GM23338 (cell line): ENCODE measurements around the gene MCTP1. TPM values are rescaled to one million over a fixed set of nuclear protein-coding genes. Genes with fewer than 3 reads are reported as not detected.

Experiments used
- ATAC-seq: fragments of 200-7000 bp; cut with Tn5 transposase; 3 replicates; pipeline ENCODE4 v1.9.1; 2020
- DNase-seq: peaks from one replicate; pipeline ENCODE4 v3.0.0-alpha.2; 2015; ENCODE audit warnings: low spot score
- H2AFZ ChIP-seq: fragments of 200-600 bp; sonication (generic); 2 replicates; pipeline ENCODE4 v1.8.0; 2016; ENCODE audit warnings: antibody characterized with exemption, mild to moderate bottlenecking, moderate library complexity
- H3F3A ChIP-seq: fragments of 200-600 bp; sonication (generic); replicated peaks from 2 replicates; pipeline ENCODE4 v1.8.0; 2017; ENCODE audit warnings: antibody characterized with exemption, mixed run types, low read depth
- H3K27ac ChIP-seq: fragments of 200-600 bp; sonication (generic); 2 replicates; pipeline ENCODE4 v1.6.1; 2016; ENCODE audit warnings: low read depth
- H3K27me3 ChIP-seq: fragments of 200-600 bp; sonication (generic); 2 replicates; pipeline ENCODE4 v1.8.0; 2016; ENCODE audit warnings: mild to moderate bottlenecking, mixed run types, moderate library complexity; ENCODE audit not compliant: insufficient read depth
- H3K36me3 ChIP-seq: fragments of 200-600 bp; sonication (generic); 2 replicates; pipeline ENCODE4 v1.8.0; 2016; ENCODE audit warnings: mild to moderate bottlenecking; ENCODE audit not compliant: insufficient read depth
- H3K4me1 ChIP-seq: fragments of 200-600 bp; sonication (generic); 2 replicates; pipeline ENCODE4 v1.8.0; 2016; ENCODE audit warnings: mild to moderate bottlenecking, moderate library complexity; ENCODE audit not compliant: insufficient read depth
- H3K4me2 ChIP-seq: fragments of 200-600 bp; sonication (generic); 2 replicates; pipeline ENCODE4 v1.7.1; 2017; ENCODE audit warnings: mixed run types
- H3K4me3 ChIP-seq: fragments of 200-600 bp; sonication (generic); 2 replicates; pipeline ENCODE4 v1.6.1; 2016; ENCODE audit warnings: mixed run types
- H3K79me2 ChIP-seq: fragments of 200-600 bp; sonication (generic); replicated peaks from 2 replicates; pipeline ENCODE4 v1.8.0; 2017; ENCODE audit warnings: mild to moderate bottlenecking; ENCODE audit not compliant: insufficient read depth
- H3K9me2 ChIP-seq: fragments of 200-600 bp; sonication (generic); 2 replicates; pipeline ENCODE4 v1.8.0; 2017; ENCODE audit not compliant: insufficient read depth
- H4K20me1 ChIP-seq: fragments of 200-600 bp; sonication (generic); replicated peaks from 2 replicates; pipeline ENCODE4 v1.8.0; 2017; ENCODE audit warnings: mild to moderate bottlenecking; ENCODE audit not compliant: insufficient read depth
- H3K27ac Mint-ChIP-seq: 2 replicates; pipeline ENCODE4 v1.8.0; 2020; ENCODE audit warnings: inconsistent platforms, mild to moderate bottlenecking, moderate library complexity, mixed read lengths
- H3K27me3 Mint-ChIP-seq: 3 replicates; pipeline ENCODE4 v1.8.0; 2022; ENCODE audit warnings: low read depth, mild to moderate bottlenecking, moderate library complexity, mixed read lengths, inconsistent platforms; ENCODE audit not compliant: insufficient read depth, poor library complexity
- H3K36me3 Mint-ChIP-seq: 3 replicates; pipeline ENCODE4 v1.8.0; 2021; ENCODE audit warnings: low read depth, mild to moderate bottlenecking, inconsistent platforms, moderate library complexity, mixed read lengths
- H3K4me1 Mint-ChIP-seq: 3 replicates; pipeline ENCODE4 v1.8.0; 2020; ENCODE audit warnings: mild to moderate bottlenecking, inconsistent platforms, mixed read lengths
- H3K4me3 Mint-ChIP-seq: 3 replicates; pipeline ENCODE4 v1.8.0; 2021; ENCODE audit warnings: moderate library complexity, mild to moderate bottlenecking, inconsistent platforms, mixed read lengths
- H3K9me3 Mint-ChIP-seq: 3 replicates; pipeline ENCODE4 v1.8.0; 2020; ENCODE audit warnings: moderate library complexity, mild to moderate bottlenecking, inconsistent platforms, mixed read lengths
- CREB1 ChIP-seq: fragments of 250-450 bp; sonication (Bioruptor Pico); IDR thresholded peaks from 2 replicates; pipeline ENCODE4 v1.5.0; 2020; ENCODE audit warnings: low read depth, mild to moderate bottlenecking, moderate library complexity
- CTCF ChIP-seq, 2 experiments: fragments of 200-600 bp in 1 of 2; sonication (generic) in 1 of 2; conservative IDR thresholded peaks; 2 replicates each; pipeline versions ENCODE4 v1.5.1 to v1.6.1; 2016 to 2017; ENCODE audit warnings: antibody characterized with exemption in 2 of 2, low read depth in 2 of 2, mild to moderate bottlenecking in 2 of 2, moderate library complexity in 1 of 2
- EZH2 ChIP-seq: fragments of 200-600 bp; sonication (generic); IDR thresholded peaks from one replicate; pipeline ENCODE4 v1.8.0; 2017; ENCODE audit warnings: antibody characterized with exemption, mild to moderate bottlenecking, low read depth; ENCODE audit not compliant: unreplicated experiment
- EZH2phosphoT487 ChIP-seq: fragments of 200-600 bp; sonication (generic); IDR thresholded peaks from one replicate; pipeline ENCODE4 v1.8.1; 2018; ENCODE audit warnings: antibody characterized with exemption; ENCODE audit not compliant: unreplicated experiment
- JUNB ChIP-seq: IDR thresholded peaks from one replicate; pipeline ENCODE4 v1.6.1; 2016; ENCODE audit warnings: antibody characterized with exemption; ENCODE audit not compliant: unreplicated experiment
- NANOG ChIP-seq: IDR thresholded peaks from 2 replicates; pipeline ENCODE4 v1.6.1; 2016; ENCODE audit warnings: antibody characterized with exemption, borderline replicate concordance
- POLR2AphosphoS5 ChIP-seq: IDR thresholded peaks from 2 replicates; pipeline ENCODE4 v1.6.1; 2016; ENCODE audit warnings: antibody characterized with exemption, low read depth
- REST ChIP-seq: IDR thresholded peaks from one replicate; pipeline ENCODE4 v1.6.1; 2018; ENCODE audit warnings: antibody characterized with exemption; ENCODE audit not compliant: unreplicated experiment
- STAT1 ChIP-seq: IDR thresholded peaks from one replicate; pipeline ENCODE4 v1.6.1; 2016; ENCODE audit warnings: antibody characterized with exemption; ENCODE audit not compliant: unreplicated experiment
- ZNF114 ChIP-seq: fragments of 250-450 bp; sonication (Bioruptor Pico); IDR thresholded peaks from 2 replicates; pipeline ENCODE4 v1.5.0; 2020; ENCODE audit warnings: mild to moderate bottlenecking, moderate library complexity
- ZNF331 ChIP-seq: fragments of 250-450 bp; sonication (Bioruptor Pico); IDR thresholded peaks from 2 replicates; pipeline ENCODE4 v1.5.0; 2020; ENCODE audit warnings: low read depth, mild to moderate bottlenecking, moderate library complexity
- polyA plus RNA-seq: library from polyadenylated mRNA; unstranded; fragments of >200 nt; fragmentation: Nextera tagmentation; extraction: Ambion mirVana; gene quantifications from 2 replicates; pipeline ENCODE4 v1.2.1, GENCODE V29; 2016
- total RNA-seq: library from RNA; depleted of rRNA; stranded (reverse); fragments of >200 nt; shearing (Covaris generic); gene quantifications from 2 replicates; pipeline ENCODE4 v1.2.3, GENCODE V29; 2014
- TF ChIP-seq, protein P1 (sequence below): IDR thresholded peaks from 2 replicates; pipeline ENCODE4 v1.6.1; 2016; ENCODE audit warnings: antibody characterized with exemption
- TF ChIP-seq, protein P2 (sequence below): fragments of 250-450 bp; sonication (Bioruptor Pico); IDR thresholded peaks from 2 replicates; pipeline ENCODE4 v1.5.0; 2020; ENCODE audit warnings: mild to moderate bottlenecking, moderate library complexity

The MCTP1 gene
- total and polyA plus RNA-seq, 2 experiments from 2014 or later: 3.7 to 4.2 TPM

DNA sequence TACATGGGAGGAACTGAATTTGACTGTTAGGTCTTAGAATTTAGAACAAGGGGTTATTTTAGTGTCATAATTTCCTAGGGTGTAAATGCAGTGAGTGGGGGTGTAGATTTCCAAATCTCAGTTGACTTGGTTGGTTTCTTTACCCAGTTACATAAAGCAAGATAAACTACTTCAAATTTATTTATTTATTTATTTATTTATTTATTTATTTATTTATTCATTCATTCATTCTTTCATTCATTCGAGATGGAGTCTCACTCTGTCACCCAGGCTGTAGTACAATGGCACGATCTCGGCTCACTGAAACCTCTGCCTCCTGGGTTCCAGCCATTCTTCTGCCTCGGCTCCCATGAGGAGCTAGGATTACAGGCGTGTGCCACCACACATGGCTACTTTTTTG is 466.0 kb downstream of the MCTP1 start:
- no peaks in the 10 kb centered on the region for H3K27me3 ChIP-seq

More for the DNA sequence above, 466.0 kb downstream of the MCTP1 start:
- Histone ChIP-seq H3K4me1 (no peaks in the 10 kb centered on the region), H3F3A (no peaks in the 10 kb centered on the region), H3K4me3 (no peak overlapping the region), H3K27ac (no peak overlapping the region), H3K4me2 (no peak overlapping the region), H3K79me2 (no peaks in the 10 kb centered on the region), H3K36me3 (no peaks in the 10 kb centered on the region), H4K20me1 (no peaks in the 10 kb centered on the region), H2AFZ (no peak overlapping the region), H3K9me2 (no peaks in the 10 kb centered on the region; the same call in 1 of the 2 replicates)
- Mint-ChIP-seq H3K36me3 (no peaks in the 10 kb centered on the region), H3K4me3 (no peak overlapping the region), H3K9me3 (no peaks in the 10 kb centered on the region), H3K4me1 (no peaks in the 10 kb centered on the region), H3K27ac (no peak overlapping the region), H3K27me3 (no peaks in the 10 kb centered on the region)
- ATAC-seq (no peak), DNase-seq (no peak)
- TF ChIP-seq CTCF (conservative IDR thresholded peaks at IDR 0.05; ENCODE audit: low read depth in 2 of 2) (no peak), POLR2AphosphoS5 (no peak), NANOG (no peak), REST (no peak), ZNF114 (CRISPR knock-in tag) (no peak), JUNB (no peak), EZH2 (no peak), ZNF331 (CRISPR knock-in tag) (no peak), CREB1 (no peak), STAT1 (no peak), EZH2phosphoT487 (no peak)
- TF ChIP-seq, protein P1, sequence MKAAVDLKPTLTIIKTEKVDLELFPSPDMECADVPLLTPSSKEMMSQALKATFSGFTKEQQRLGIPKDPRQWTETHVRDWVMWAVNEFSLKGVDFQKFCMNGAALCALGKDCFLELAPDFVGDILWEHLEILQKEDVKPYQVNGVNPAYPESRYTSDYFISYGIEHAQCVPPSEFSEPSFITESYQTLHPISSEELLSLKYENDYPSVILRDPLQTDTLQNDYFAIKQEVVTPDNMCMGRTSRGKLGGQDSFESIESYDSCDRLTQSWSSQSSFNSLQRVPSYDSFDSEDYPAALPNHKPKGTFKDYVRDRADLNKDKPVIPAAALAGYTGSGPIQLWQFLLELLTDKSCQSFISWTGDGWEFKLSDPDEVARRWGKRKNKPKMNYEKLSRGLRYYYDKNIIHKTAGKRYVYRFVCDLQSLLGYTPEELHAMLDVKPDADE: no peak
- TF ChIP-seq, protein P2, sequence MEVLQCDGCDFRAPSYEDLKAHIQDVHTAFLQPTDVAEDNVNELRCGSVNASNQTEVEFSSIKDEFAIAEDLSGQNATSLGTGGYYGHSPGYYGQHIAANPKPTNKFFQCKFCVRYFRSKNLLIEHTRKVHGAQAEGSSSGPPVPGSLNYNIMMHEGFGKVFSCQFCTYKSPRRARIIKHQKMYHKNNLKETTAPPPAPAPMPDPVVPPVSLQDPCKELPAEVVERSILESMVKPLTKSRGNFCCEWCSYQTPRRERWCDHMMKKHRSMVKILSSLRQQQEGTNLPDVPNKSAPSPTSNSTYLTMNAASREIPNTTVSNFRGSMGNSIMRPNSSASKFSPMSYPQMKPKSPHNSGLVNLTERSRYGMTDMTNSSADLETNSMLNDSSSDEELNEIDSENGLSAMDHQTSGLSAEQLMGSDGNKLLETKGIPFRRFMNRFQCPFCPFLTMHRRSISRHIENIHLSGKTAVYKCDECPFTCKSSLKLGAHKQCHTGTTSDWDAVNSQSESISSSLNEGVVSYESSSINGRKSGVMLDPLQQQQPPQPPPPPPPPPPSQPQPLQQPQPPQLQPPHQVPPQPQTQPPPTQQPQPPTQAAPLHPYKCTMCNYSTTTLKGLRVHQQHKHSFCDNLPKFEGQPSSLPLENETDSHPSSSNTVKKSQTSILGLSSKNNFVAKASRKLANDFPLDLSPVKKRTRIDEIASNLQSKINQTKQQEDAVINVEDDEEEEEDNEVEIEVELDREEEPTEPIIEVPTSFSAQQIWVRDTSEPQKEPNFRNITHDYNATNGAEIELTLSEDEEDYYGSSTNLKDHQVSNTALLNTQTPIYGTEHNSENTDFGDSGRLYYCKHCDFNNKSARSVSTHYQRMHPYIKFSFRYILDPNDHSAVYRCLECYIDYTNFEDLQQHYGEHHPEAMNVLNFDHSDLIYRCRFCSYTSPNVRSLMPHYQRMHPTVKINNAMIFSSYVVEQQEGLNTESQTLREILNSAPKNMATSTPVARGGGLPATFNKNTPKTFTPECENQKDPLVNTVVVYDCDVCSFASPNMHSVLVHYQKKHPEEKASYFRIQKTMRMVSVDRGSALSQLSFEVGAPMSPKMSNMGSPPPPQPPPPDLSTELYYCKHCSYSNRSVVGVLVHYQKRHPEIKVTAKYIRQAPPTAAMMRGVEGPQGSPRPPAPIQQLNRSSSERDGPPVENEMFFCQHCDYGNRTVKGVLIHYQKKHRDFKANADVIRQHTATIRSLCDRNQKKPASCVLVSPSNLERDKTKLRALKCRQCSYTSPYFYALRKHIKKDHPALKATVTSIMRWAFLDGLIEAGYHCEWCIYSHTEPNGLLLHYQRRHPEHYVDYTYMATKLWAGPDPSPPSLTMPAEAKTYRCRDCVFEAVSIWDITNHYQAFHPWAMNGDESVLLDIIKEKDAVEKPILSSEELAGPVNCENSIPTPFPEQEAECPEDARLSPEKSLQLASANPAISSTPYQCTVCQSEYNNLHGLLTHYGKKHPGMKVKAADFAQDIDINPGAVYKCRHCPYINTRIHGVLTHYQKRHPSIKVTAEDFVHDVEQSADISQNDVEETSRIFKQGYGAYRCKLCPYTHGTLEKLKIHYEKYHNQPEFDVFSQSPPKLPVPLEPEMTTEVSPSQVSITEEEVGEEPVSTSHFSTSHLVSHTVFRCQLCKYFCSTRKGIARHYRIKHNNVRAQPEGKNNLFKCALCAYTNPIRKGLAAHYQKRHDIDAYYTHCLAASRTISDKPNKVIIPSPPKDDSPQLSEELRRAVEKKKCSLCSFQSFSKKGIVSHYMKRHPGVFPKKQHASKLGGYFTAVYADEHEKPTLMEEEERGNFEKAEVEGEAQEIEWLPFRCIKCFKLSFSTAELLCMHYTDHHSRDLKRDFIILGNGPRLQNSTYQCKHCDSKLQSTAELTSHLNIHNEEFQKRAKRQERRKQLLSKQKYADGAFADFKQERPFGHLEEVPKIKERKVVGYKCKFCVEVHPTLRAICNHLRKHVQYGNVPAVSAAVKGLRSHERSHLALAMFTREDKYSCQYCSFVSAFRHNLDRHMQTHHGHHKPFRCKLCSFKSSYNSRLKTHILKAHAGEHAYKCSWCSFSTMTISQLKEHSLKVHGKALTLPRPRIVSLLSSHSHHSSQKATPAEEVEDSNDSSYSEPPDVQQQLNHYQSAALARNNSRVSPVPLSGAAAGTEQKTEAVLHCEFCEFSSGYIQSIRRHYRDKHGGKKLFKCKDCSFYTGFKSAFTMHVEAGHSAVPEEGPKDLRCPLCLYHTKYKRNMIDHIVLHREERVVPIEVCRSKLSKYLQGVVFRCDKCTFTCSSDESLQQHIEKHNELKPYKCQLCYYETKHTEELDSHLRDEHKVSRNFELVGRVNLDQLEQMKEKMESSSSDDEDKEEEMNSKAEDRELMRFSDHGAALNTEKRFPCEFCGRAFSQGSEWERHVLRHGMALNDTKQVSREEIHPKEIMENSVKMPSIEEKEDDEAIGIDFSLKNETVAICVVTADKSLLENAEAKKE: no peak
